Panc1 (cell line): ENCODE data around the gene CGNL1.

ENCODE experiments used
- CTCF ChIP-seq: fragments of 450-650 bp; IDR thresholded peaks from 2 replicates; pipeline ENCODE4 v1.5.1; 2017; ENCODE audit warnings: mild to moderate bottlenecking
- POLR2AphosphoS5 ChIP-seq: IDR thresholded peaks from 2 replicates; pipeline ENCODE4 v1.6.1; 2012; ENCODE audit warnings: mild to moderate bottlenecking, low read depth, low read length, moderate library complexity
- REST ChIP-seq, 2 experiments: IDR thresholded peaks; 2 replicates each; pipeline ENCODE4 v1.6.1; 2011 to 2012; ENCODE audit warnings: low read depth in 2 of 2, control low read depth in 1 of 2, low read length in 1 of 2, mild to moderate bottlenecking in 1 of 2, moderate library complexity in 1 of 2; ENCODE audit not compliant: insufficient read depth in 1 of 2
- SIN3A ChIP-seq: IDR thresholded peaks from 2 replicates; pipeline ENCODE4 v1.6.1; 2012; ENCODE audit warnings: low read depth, mild to moderate bottlenecking, low read length, moderate library complexity, borderline replicate concordance; ENCODE audit not compliant: insufficient read depth
- TCF7L2 ChIP-seq: IDR thresholded peaks from 2 replicates; pipeline ENCODE4 v1.6.1; 2011; ENCODE audit warnings: mild to moderate bottlenecking, low read depth, low read length, inconsistent platforms

GRCh38 chr15:57352535-57353316 is 23.6 kb upstream of the CGNL1 start:
- TF ChIP-seq CTCF (no peak), TCF7L2 (no peak), REST (IDR thresholded peaks at IDR 0.05; ENCODE audit: insufficient read depth in 1 of 2, low read depth in 2 of 2, low read length in 1 of 2) (no peak), SIN3A (no peak), POLR2AphosphoS5 (no peak)
